HepG2 (cell line): ENCODE measurements around the gene ARHGAP30. TPM values are rescaled to one million over a fixed set of nuclear protein-coding genes. Genes with fewer than 3 reads are reported as not detected.

Source experiments
- CHD2 ChIP-seq: IDR thresholded peaks from 2 replicates; pipeline ENCODE4 v1.6.1; 2011; ENCODE audit warnings: low read depth, low read length, improper control_type of control experiment
- CREB3 ChIP-seq: sonication (generic); formaldehyde crosslinking; IDR thresholded peaks from 2 replicates; pipeline ENCODE4 v1.5.0; 2020; ENCODE audit warnings: missing genetic modification reagents
- DMAP1 ChIP-seq: IDR thresholded peaks from 2 replicates; pipeline ENCODE4 v1.6.1; 2016
- FLYWCH1 ChIP-seq: sonication (generic); formaldehyde crosslinking; IDR thresholded peaks from 2 replicates; pipeline ENCODE4 v1.8.1; 2023; ENCODE audit warnings: mild to moderate bottlenecking, missing genetic modification reagents
- FOXK2 ChIP-seq: fragments of 450-650 bp; IDR thresholded peaks from 2 replicates; pipeline ENCODE4 v1.6.1; 2016
- ISL2 ChIP-seq: sonication (generic); formaldehyde crosslinking; IDR thresholded peaks from 2 replicates; pipeline ENCODE4 v1.5.0; 2020; ENCODE audit warnings: missing genetic modification reagents
- KLF12 ChIP-seq: sonication (generic); formaldehyde crosslinking; IDR thresholded peaks from 2 replicates; pipeline ENCODE4 v1.4.0; 2020; ENCODE audit warnings: missing genetic modification reagents, borderline replicate concordance
- MIXL1 ChIP-seq: IDR thresholded peaks from 2 replicates; pipeline ENCODE4 v1.6.1; 2016
- MLLT10 ChIP-seq: sonication (generic); formaldehyde crosslinking; IDR thresholded peaks from 2 replicates; pipeline ENCODE4 v1.4.0; 2020; ENCODE audit warnings: missing genetic modification reagents
- NFE2L2 ChIP-seq: fragments of 150-350 bp; IDR thresholded peaks from 2 replicates; pipeline ENCODE4 v1.6.1; 2014; ENCODE audit warnings: low read length
- PHF8 ChIP-seq: sonication (generic); formaldehyde crosslinking; IDR thresholded peaks from 2 replicates; pipeline ENCODE4 v1.5.0; 2020; ENCODE audit warnings: missing genetic modification reagents
- PREB ChIP-seq: sonication (generic); formaldehyde crosslinking; IDR thresholded peaks from 2 replicates; pipeline ENCODE4 v1.4.0; 2020; ENCODE audit warnings: missing genetic modification reagents
- RBM39 ChIP-seq: fragments of 200-400 bp; formaldehyde crosslinking; IDR thresholded peaks from one replicate; pipeline ENCODE4 v1.6.1; 2018; ENCODE audit warnings: antibody characterized with exemption, mild to moderate bottlenecking, low read depth, low read length; ENCODE audit not compliant: poor library complexity, severe bottlenecking
- SRSF4 ChIP-seq: fragments of 200-400 bp; formaldehyde crosslinking; IDR thresholded peaks from one replicate; pipeline ENCODE4 v1.6.1; 2018; ENCODE audit warnings: mild to moderate bottlenecking, low read depth, low read length, moderate library complexity; ENCODE audit not compliant: poor library complexity, severe bottlenecking
- TOE1 ChIP-seq: sonication (generic); formaldehyde crosslinking; IDR thresholded peaks from 2 replicates; pipeline ENCODE4 v1.4.0; 2020; ENCODE audit warnings: mild to moderate bottlenecking, missing genetic modification reagents
- YEATS2 ChIP-seq: sonication (generic); formaldehyde crosslinking; IDR thresholded peaks from 2 replicates; pipeline ENCODE4 v1.4.0; 2020; ENCODE audit warnings: missing genetic modification reagents, borderline replicate concordance
- ZEB1 ChIP-seq: IDR thresholded peaks from 2 replicates; pipeline ENCODE4 v1.6.1; 2012; ENCODE audit warnings: mild to moderate bottlenecking, low read depth, inconsistent platforms; ENCODE audit not compliant: insufficient replicate concordance
- ZFP1 ChIP-seq: IDR thresholded peaks from 2 replicates; pipeline ENCODE4 v1.6.1; 2016
- ZFYVE20 ChIP-seq: sonication (generic); formaldehyde crosslinking; IDR thresholded peaks from 2 replicates; pipeline ENCODE4 v1.8.0; 2023; ENCODE audit warnings: low read depth, mild to moderate bottlenecking, moderate library complexity, missing genetic modification reagents, borderline replicate concordance
- ZNF10 ChIP-seq: sonication (generic); formaldehyde crosslinking; IDR thresholded peaks from 2 replicates; pipeline ENCODE4 v1.4.0; 2020; ENCODE audit warnings: mild to moderate bottlenecking, low read depth, missing genetic modification reagents, borderline replicate concordance
- ZNF20 ChIP-seq: sonication (generic); formaldehyde crosslinking; IDR thresholded peaks from 2 replicates; pipeline ENCODE4 v1.4.0; 2020; ENCODE audit warnings: mild to moderate bottlenecking, moderate library complexity, missing genetic modification reagents
- ZNF615 ChIP-seq: sonication (generic); formaldehyde crosslinking; IDR thresholded peaks from 2 replicates; pipeline ENCODE4 v1.5.0; 2020; ENCODE audit warnings: mild to moderate bottlenecking, missing genetic modification reagents, borderline replicate concordance
- ZNF660 ChIP-seq: sonication (generic); formaldehyde crosslinking; IDR thresholded peaks from 2 replicates; pipeline ENCODE4 v1.5.1; 2020; ENCODE audit warnings: mild to moderate bottlenecking, low read depth, missing genetic modification reagents, borderline replicate concordance
- ZNF746 ChIP-seq: sonication (generic); formaldehyde crosslinking; IDR thresholded peaks from 2 replicates; pipeline ENCODE4 v1.8.0; 2022; ENCODE audit warnings: mild to moderate bottlenecking, missing genetic modification reagents
- ZNF878 ChIP-seq: sonication (generic); formaldehyde crosslinking; IDR thresholded peaks from 2 replicates; pipeline ENCODE4 v1.8.1; 2023; ENCODE audit warnings: mild to moderate bottlenecking, missing genetic modification reagents, moderate library complexity
- polyA plus RNA-seq, 8 experiments: library from polyadenylated mRNA; depleted of rRNA in 3 of 8; stranded (reverse) in 7 of 8; unstranded in 1 of 8; fragments of >200 nt; fragmentation: Illumina TruSeq in 4 of 8; extraction: Trizol in 4 of 8; gene quantifications; 2 replicates each; pipeline versions ENCODE4 v1.2.1 to v1.2.3, GENCODE V29; 2011 to 2016; ENCODE audit warnings: low read depth in 4 of 8, missing spikeins in 1 of 8, mixed read lengths in 1 of 8; ENCODE audit not compliant: insufficient read depth in 1 of 8
- total RNA-seq, 5 experiments: library from RNA; depleted of rRNA; stranded (reverse); fragments of >200 nt; fragmentation: Illumina TruSeq; extraction: Trizol; gene quantifications; 2 replicates each; pipeline ENCODE4 v1.2.3, GENCODE V29; 2016; ENCODE audit warnings: low read depth in 1 of 5
- TF ChIP-seq, protein P1 (sequence below): sonication (generic); formaldehyde crosslinking; IDR thresholded peaks from 2 replicates; pipeline ENCODE4 v1.8.1; 2022; ENCODE audit warnings: mild to moderate bottlenecking, missing genetic modification reagents
- TF ChIP-seq, protein P2 (sequence below): sonication (generic); formaldehyde crosslinking; IDR thresholded peaks from 2 replicates; pipeline ENCODE4 v1.4.0; 2020; ENCODE audit warnings: missing genetic modification reagents

Gene ARHGAP30
- total and polyA plus RNA-seq, 2 of the 13 experiments (the other 11 are each of a cell fraction or from before 2014, with no cell fraction given), result 0.13 to 0.20 TPM

GRCh38 chr1:161013488-161014230 is 56.0 kb downstream of the ARHGAP30 start (continued):
- TF ChIP-seq CREB3 (CRISPR knock-in tag) (no peak), ZFYVE20 (CRISPR knock-in tag) (no peak), ZNF615 (peak; percentile 61; the same call in 1 of the 2 replicates), DMAP1 (CRISPR knock-in tag) (peak; percentile 85), PREB (CRISPR knock-in tag) (no peak), ISL2 (CRISPR knock-in tag) (peak; percentile 74), ZEB1 (peak; percentile 91), FOXK2 (peak; percentile 53; the same call in 1 of the 2 replicates), MIXL1 (CRISPR knock-in tag) (peak; percentile 85; the same call in 1 of the 2 replicates), ZNF878 (CRISPR knock-in tag) (peak; percentile 83), ZNF660 (CRISPR knock-in tag) (no peak), TOE1 (CRISPR knock-in tag) (peak; percentile 56; the same call in 1 of the 2 replicates), ZNF746 (peak; percentile 90), FLYWCH1 (CRISPR knock-in tag) (no peak), ZNF20 (CRISPR knock-in tag) (no peak), KLF12 (no peak), YEATS2 (CRISPR knock-in tag) (peak; percentile 82), SRSF4 (no peak), ZFP1 (peak; percentile 92), MLLT10 (CRISPR knock-in tag) (no peak), RBM39 (no peak), PHF8 (CRISPR knock-in tag) (peak; percentile 57), ZNF10 (CRISPR knock-in tag) (no peak), NFE2L2 (no peak), CHD2 (peak; percentile 30; the same call in 1 of the 2 replicates)
- TF ChIP-seq, protein P1, sequence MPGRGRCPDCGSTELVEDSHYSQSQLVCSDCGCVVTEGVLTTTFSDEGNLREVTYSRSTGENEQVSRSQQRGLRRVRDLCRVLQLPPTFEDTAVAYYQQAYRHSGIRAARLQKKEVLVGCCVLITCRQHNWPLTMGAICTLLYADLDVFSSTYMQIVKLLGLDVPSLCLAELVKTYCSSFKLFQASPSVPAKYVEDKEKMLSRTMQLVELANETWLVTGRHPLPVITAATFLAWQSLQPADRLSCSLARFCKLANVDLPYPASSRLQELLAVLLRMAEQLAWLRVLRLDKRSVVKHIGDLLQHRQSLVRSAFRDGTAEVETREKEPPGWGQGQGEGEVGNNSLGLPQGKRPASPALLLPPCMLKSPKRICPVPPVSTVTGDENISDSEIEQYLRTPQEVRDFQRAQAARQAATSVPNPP (CRISPR knock-in tag), result peak; percentile 47; the same call in 1 of the 2 replicates
- TF ChIP-seq, protein P2, sequence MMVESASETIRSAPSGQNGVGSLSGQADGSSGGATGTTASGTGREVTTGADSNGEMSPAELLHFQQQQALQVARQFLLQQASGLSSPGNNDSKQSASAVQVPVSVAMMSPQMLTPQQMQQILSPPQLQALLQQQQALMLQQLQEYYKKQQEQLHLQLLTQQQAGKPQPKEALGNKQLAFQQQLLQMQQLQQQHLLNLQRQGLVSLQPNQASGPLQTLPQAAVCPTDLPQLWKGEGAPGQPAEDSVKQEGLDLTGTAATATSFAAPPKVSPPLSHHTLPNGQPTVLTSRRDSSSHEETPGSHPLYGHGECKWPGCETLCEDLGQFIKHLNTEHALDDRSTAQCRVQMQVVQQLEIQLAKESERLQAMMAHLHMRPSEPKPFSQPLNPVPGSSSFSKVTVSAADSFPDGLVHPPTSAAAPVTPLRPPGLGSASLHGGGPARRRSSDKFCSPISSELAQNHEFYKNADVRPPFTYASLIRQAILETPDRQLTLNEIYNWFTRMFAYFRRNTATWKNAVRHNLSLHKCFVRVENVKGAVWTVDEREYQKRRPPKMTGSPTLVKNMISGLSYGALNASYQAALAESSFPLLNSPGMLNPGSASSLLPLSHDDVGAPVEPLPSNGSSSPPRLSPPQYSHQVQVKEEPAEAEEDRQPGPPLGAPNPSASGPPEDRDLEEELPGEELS (CRISPR knock-in tag), result peak; percentile 94
